AG20443 (cell line): ENCODE measurements around the gene GHDC.
A peak's percentile ranks its signal among the peaks of the same experiment; 100 is the strongest.

ENCODE experiments used
- DNase-seq: peaks from one replicate; pipeline ENCODE4 v3.0.0; 2012; ENCODE audit warnings: low spot score, mixed read lengths

The GHDC gene

DNA sequence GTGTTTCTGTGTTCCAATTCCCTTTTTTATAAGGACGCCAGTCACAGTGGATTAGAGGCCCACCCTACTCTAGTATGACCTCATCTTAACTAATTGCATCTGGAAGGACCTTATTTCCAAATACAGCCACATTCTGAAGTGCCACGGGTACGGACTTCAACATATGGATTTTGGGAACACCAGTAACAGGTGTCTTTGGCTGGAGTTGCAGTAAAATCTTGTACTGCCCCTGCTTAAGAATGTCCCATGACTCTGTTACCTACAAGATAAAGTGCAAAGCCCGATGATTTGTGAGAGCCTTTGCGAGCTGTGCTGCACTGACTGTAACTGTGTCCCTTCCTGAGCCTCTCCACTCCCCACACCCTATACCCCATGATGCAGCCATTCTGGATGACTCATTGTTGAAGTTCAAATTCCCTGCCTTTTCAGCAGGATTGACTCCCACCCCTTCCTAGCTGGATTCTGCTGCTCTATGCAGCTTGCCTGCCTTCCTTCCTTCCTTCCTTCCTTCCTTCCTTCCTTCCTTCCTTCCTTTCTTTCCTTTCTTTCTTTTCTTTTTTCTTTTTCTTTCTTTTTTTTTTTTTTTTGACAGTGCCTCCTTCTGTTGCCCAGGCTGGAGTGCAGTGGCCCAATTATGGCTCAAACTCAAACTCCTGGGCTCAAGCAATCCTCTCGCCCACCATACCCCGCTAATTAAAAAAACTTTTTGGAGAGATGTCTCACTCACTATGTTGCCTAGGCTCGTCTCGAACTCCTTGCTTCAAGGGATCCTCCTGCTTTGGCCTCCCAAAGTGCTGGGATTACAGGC lies 11.2 kb downstream of the GHDC start:
- peak; percentile 43 for DNase-seq

DNA sequence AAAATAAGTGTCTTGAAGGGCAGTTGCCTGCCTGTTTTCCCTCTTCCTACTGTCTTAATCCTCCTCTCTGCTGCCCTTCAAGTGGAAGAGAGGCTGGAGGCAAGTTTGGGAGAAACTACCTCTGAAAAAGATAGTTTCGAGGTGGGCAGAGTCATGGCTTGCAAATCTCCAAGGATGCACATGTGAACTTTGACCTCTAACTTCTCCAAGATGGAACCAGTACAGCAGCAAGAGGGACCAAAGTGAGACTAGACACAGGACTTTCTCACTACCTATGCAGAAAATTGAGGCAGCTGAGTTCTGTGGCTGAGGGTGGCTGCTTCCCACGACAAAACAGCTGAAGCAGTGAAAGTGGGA lies 12.5 kb downstream of the GHDC start:
- no peak for DNase-seq

GRCh38 chr17:42180922-42181850 lies 13.1 kb downstream of the GHDC start, which contains the start of gene KCNH4:
Gene KCNH4, minus strand, starts transcription at chr17:42181142. Its CDS starts 197 bp downstream, at chr17:42180945.
- peak; percentile 90 for DNase-seq

- no peak for DNase-seq
Measured at GRCh38 chr17:42180411-42180921, 13.8 kb downstream of the GHDC start.

- peak; percentile 76 for DNase-seq
Measured at GRCh38 chr17:42179911-42180410, 14.3 kb downstream of the GHDC start.

GRCh38 chr17:42179335-42179734 lies 15.0 kb downstream of the GHDC start:
- DNase-seq = no peak

- DNase-seq = no peak
Measured at GRCh38 chr17:42178817-42179216, 15.5 kb downstream of the GHDC start.

- DNase-seq = no peak
Measured at GRCh38 chr17:42177684-42178083, 16.6 kb downstream of the GHDC start.

- DNase-seq = no peak
Measured at GRCh38 chr17:42174126-42174783, 20.0 kb downstream of the GHDC start.

DNA sequence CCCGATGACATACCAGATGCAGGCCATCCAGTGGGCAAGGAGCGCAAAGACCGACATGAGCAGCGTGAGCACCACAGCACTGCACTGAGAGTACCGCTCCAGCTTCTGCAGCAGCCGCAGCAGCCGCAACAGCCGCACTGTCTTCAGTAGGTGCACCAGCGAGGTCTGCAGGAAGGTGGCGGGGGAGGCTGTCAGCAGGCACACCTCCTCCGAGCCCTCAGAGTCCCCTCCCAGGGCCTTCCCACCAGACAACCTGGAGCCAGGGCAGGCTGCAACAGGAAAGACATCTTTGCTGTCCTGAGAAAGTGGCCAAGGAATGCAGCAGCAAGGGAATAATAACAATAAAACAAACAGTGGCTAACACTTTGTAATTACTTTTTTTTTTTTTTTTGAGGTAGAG lies 22.5 kb downstream of the GHDC start:
- no peak for DNase-seq

- no peak for DNase-seq
Measured at GRCh38 chr17:42169351-42169750, 24.9 kb downstream of the GHDC start.

GRCh38 chr17:42167807-42168206 lies 26.5 kb downstream of the GHDC start:
- no peak for DNase-seq

- no peak for DNase-seq
Measured at GRCh38 chr17:42166196-42166763, 28.0 kb downstream of the GHDC start.

- no peak for DNase-seq
Measured at GRCh38 chr17:42165751-42166150, 28.5 kb downstream of the GHDC start.

DNA sequence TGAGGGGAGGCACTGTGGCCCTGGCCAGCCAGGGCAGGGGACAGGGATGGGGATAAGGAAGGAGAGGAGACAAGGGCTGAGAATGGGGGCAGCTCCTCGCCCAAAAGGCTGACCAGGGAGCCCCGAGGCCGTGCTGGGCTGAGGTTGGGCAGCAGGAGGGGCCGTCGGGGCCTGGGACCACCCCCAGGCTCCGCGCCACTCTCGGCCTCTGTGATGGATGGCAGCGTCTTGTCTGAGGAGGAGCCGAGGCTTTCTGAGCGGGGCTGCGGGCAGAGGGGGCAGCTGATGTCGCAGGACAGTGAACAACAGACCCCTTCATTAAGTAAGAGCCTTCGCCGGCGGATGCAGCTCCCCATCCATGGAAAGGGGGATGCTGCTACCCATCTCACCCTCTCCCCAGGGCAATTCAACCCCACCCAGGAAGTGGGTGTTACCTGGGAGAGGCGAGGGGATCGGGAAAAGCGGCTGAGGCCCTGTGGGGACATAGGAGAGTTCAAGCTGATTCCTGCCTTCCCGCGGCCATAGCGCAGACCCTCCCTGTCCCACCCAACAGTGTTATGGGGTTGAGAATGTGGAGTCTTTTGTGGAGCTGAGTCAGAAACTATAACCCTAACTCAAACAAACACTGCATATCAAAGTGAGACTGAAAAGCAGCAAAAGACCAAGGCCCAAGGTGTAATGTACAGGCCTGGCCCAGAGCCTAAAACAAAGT lies 30.4 kb downstream of the GHDC start:
- DNase-seq = no peak

DNA sequence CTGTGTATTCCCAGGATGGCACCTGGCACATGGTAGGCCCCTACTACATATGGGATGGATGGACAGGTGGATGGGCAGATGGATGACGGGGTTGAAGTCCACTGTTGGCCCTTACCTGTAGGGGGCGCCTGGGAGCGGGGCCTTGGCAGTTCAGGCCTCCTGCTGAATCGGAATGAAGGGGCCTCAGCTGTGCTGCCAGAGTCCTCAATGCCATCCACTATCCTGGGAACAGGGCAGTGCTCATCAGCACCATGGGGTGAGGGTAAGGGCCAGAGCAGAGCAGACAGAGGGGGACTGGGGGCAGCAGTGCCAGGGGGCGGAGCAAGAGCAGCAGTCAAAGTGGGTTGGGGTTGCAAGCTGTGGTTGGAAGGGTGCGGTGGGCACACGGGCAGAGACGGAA lies 31.2 kb downstream of the GHDC start:
- no peak for DNase-seq

- no peak for DNase-seq
Measured at GRCh38 chr17:42160531-42160910, 33.8 kb downstream of the GHDC start.

GRCh38 chr17:42159796-42160530 lies 34.3 kb downstream of the GHDC start:
- DNase-seq = no peak

DNA sequence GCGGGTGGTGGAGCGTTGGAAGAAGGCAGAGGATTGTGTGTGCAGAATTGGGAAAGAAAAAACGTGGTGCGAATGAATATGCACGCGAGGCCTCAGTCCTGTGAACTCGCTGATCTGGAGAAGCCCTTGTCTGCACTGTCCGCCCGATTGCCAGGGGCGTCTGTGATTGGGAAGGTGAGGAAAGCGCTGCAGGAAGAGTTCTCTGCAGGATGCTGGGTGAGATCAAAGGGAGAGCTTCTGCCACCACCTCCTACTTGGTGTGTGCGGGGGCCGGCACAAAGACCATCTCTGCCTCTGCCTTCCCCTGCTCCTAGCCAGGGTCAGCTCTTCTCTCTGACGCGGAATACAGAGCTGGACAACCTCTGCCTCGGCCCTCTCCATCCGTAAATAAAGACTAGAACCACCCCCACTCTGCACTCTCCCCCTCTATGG lies 38.7 kb downstream of the GHDC start:
- no peak for DNase-seq
